ENCODE results near the gene PCK2.

PCK2 gene

GRCh38 chr14:24056800-24057184 is 37.3 kb upstream of the PCK2 start:
- H3K4me1 ChIP-seq (ENCODE audit: control insufficient read depth in 1 of 2, insufficient read depth in 1 of 2, low read depth in 1 of 2, low read length in 1 of 2), result peaks cover 6 to 10% of the 10 kb centered on the region in 2 experiments
- TF ChIP-seq CTCF (IDR thresholded peaks at IDR 0.05), result no peak
- no peaks in the 10 kb centered on the region for H3K36me3 ChIP-seq
- H3K9me3 ChIP-seq, result no peaks in the 10 kb centered on the region
- H3K4me3 ChIP-seq (ENCODE audit: low read depth in 1 of 2, low read length in 1 of 2), result no peak overlapping the region
- no peak overlapping the region for H3K27ac ChIP-seq
- H3K27me3 ChIP-seq, result peaks cover 44% of the 10 kb centered on the region

GRCh38 chr14:24057271-24057670 is 36.8 kb upstream of the PCK2 start:
- no peak for TF ChIP-seq CTCF (IDR thresholded peaks at IDR 0.05)
- no peaks in the 10 kb centered on the region for H3K9me3 ChIP-seq
- no peak overlapping the region for H3K27ac ChIP-seq
- H3K27me3 ChIP-seq, result peaks cover 39% of the 10 kb centered on the region
- H3K36me3 ChIP-seq, result no peaks in the 10 kb centered on the region
- no peak overlapping the region for H3K4me3 ChIP-seq (ENCODE audit: low read depth in 1 of 2, low read length in 1 of 2)
- H3K4me1 ChIP-seq (ENCODE audit: control insufficient read depth in 1 of 2, insufficient read depth in 1 of 2, low read depth in 1 of 2, low read length in 1 of 2), result peaks cover 3 to 5% of the 10 kb centered on the region in 2 experiments

- H3K27me3 ChIP-seq, result peaks cover 33% of the 10 kb centered on the region
- no peak for TF ChIP-seq CTCF (IDR thresholded peaks at IDR 0.05)
- no peak overlapping the region for H3K4me3 ChIP-seq (ENCODE audit: low read depth in 1 of 2, low read length in 1 of 2)
- H3K27ac ChIP-seq, result no peak overlapping the region
- no peaks in the 10 kb centered on the region for H3K9me3 ChIP-seq
- no peaks in the 10 kb centered on the region for H3K4me1 ChIP-seq (ENCODE audit: control insufficient read depth in 1 of 2, insufficient read depth in 1 of 2, low read depth in 1 of 2, low read length in 1 of 2)
- no peaks in the 10 kb centered on the region for H3K36me3 ChIP-seq
Measured at GRCh38 chr14:24057867-24058259, 36.2 kb upstream of the PCK2 start.

- Histone ChIP-seq H3K4me1 (ENCODE audit: control insufficient read depth in 1 of 2, insufficient read depth in 1 of 2, low read depth in 1 of 2, low read length in 1 of 2) (no peaks in the 10 kb centered on the region), H3K27ac (no peak overlapping the region), H3K36me3 (no peaks in the 10 kb centered on the region), H3K27me3 (peaks cover 28% of the 10 kb centered on the region), H3K9me3 (no peaks in the 10 kb centered on the region), H3K4me3 (ENCODE audit: low read depth in 1 of 2, low read length in 1 of 2) (no peak overlapping the region)
- no peak for TF ChIP-seq CTCF (IDR thresholded peaks at IDR 0.05)
Measured at GRCh38 chr14:24058260-24058950, 35.7 kb upstream of the PCK2 start.

- H3K9me3 ChIP-seq, result no peaks in the 10 kb centered on the region
- peaks cover 22% of the 10 kb centered on the region for H3K27me3 ChIP-seq
- no peaks in the 10 kb centered on the region for H3K36me3 ChIP-seq
Measured at GRCh38 chr14:24058951-24059475, 35.1 kb upstream of the PCK2 start.

More at GRCh38 chr14:24058951-24059475, 35.1 kb upstream of the PCK2 start:
- no peak for TF ChIP-seq CTCF (IDR thresholded peaks at IDR 0.05)
- no peak overlapping the region for H3K4me3 ChIP-seq (ENCODE audit: low read depth in 1 of 2, low read length in 1 of 2)
- H3K4me1 ChIP-seq (ENCODE audit: control insufficient read depth in 1 of 2, insufficient read depth in 1 of 2, low read depth in 1 of 2, low read length in 1 of 2), result no peaks in the 10 kb centered on the region
- no peak overlapping the region for H3K27ac ChIP-seq

Measured in neutrophil (primary cell).